Peyer's patch (tissue), 4 donors: ENCODE measurements around the gene P2RY13.

ENCODE experiments used
- CTCF ChIP-seq, 6 experiments: fragments of 450-650 bp in 4 of 6; fragments of 200-600 bp in 2 of 6; sonication (generic) in 1 of 6; IDR thresholded peaks; one replicate each; pipeline ENCODE4 v1.5.1; 2017 to 2019; ENCODE audit warnings: antibody characterized with exemption in 6 of 6, mild to moderate bottlenecking in 3 of 6, moderate library complexity in 1 of 6
- POLR2A ChIP-seq, 2 donors: fragments of 450-650 bp; IDR thresholded peaks; one replicate each; pipeline ENCODE4 v1.5.1; 2017; ENCODE audit warnings: antibody characterized with exemption in 2 of 2, mild to moderate bottlenecking in 2 of 2, moderate library complexity in 2 of 2

- no peak for TF ChIP-seq CTCF (IDR thresholded peaks at IDR 0.05)
- TF ChIP-seq POLR2A (IDR thresholded peaks at IDR 0.05): no peak
Measured at GRCh38 chr3:151350656-151351055, 21.3 kb upstream of the P2RY13 start.
